ENCODE measurements around the gene CARD19. TPM values are rescaled to one million over a fixed set of nuclear protein-coding genes. Genes with fewer than 3 reads are reported as not detected.

Gene CARD19
- total RNA-seq, 4 donors from 2014 or later: 23.7 to 71.4 (median 40.9) TPM

DNA sequence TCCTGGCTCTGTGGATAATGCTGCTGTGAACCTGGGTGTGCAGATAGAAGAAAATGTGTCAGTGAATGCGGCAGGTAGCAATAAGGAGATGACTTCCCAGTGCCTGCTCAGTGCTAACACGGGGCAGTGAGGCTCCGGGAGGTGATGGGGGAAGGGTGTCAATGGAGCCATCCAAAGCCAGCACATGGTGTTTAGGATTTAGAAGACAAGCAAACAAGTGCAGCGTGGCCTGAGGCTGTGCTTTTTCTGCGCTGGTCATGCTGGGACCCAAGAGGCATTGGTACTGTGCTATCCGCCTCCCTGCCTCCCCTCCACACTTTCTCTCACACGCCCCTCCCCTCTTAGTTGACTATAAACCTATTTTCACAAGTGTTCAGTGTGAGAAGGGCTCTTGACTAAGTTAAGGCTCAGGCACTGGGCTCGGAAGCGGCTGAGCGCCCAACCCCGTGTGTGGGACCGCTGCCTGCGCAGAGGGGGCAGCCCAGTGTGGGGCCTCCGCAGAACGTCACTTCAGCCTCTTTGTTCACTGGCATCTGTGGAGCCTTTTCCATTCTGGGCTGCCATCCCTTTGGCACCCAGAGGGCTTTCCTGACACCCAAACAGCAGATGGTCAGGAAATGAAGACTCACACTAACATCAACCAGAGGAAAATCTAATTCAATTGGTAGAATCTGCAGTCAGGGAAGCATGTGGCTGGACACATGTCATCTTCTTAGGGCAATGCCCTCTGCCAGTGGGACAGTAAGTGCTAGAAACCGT is 59.9 kb downstream of the CARD19 start:
- intact Hi-C loops (cut with DNase I; ENCODE audit: low total_unique reads): no loop called here
- no peak overlapping the region for H3K27ac ChIP-seq
- no peaks in the 10 kb centered on the region for H3K9me3 ChIP-seq
- no peaks in the 10 kb centered on the region for H3K4me1 ChIP-seq
- no peak for DNase-seq
- TF ChIP-seq, protein P1, sequence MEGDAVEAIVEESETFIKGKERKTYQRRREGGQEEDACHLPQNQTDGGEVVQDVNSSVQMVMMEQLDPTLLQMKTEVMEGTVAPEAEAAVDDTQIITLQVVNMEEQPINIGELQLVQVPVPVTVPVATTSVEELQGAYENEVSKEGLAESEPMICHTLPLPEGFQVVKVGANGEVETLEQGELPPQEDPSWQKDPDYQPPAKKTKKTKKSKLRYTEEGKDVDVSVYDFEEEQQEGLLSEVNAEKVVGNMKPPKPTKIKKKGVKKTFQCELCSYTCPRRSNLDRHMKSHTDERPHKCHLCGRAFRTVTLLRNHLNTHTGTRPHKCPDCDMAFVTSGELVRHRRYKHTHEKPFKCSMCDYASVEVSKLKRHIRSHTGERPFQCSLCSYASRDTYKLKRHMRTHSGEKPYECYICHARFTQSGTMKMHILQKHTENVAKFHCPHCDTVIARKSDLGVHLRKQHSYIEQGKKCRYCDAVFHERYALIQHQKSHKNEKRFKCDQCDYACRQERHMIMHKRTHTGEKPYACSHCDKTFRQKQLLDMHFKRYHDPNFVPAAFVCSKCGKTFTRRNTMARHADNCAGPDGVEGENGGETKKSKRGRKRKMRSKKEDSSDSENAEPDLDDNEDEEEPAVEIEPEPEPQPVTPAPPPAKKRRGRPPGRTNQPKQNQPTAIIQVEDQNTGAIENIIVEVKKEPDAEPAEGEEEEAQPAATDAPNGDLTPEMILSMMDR (IDR thresholded peaks at IDR 0.05): no peak
- TF ChIP-seq POLR2A (IDR thresholded peaks at IDR 0.05): no peak
- no peaks in the 10 kb centered on the region for H3K36me3 ChIP-seq
- no peaks in the 10 kb centered on the region for H3K27me3 ChIP-seq
- H3K4me3 ChIP-seq: no peak overlapping the region

DNA sequence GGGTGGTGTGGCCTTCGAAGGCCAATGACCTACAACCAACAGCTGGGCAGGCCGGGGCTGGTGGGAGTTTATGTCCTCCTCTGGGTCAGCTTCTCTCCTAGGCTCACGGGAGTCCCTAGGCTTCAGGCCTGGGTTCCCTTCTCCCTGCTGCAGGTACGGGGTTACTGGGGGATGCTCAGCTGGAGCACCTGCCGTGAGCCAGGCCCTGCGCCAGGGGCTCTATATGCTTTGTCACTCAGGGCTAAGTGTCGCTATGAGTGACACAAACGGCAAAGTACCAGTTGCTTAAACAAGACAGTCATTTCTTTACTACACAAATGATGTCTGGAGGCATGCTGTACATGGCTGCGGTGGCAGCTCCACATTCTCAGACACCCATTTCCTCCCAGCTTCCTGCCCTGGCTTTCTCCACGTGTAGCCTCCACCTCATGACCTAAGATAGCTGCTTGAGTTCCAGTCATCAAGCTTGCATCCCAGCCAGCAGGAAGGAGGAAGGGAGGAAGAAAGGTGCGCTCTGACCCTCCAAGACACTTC is 60.5 kb downstream of the CARD19 start:
- Histone ChIP-seq H3K4me3 (no peak overlapping the region), H3K9me3 (no peaks in the 10 kb centered on the region), H3K27me3 (no peaks in the 10 kb centered on the region), H3K36me3 (no peaks in the 10 kb centered on the region), H3K27ac (no peak overlapping the region), H3K4me1 (no peaks in the 10 kb centered on the region)
- intact Hi-C loops (cut with DNase I; ENCODE audit: low total_unique reads): no loop called here
- DNase-seq: no peak
- TF ChIP-seq, protein P1 (IDR thresholded peaks at IDR 0.05): no peak
- TF ChIP-seq POLR2A (IDR thresholded peaks at IDR 0.05): no peak

DNA sequence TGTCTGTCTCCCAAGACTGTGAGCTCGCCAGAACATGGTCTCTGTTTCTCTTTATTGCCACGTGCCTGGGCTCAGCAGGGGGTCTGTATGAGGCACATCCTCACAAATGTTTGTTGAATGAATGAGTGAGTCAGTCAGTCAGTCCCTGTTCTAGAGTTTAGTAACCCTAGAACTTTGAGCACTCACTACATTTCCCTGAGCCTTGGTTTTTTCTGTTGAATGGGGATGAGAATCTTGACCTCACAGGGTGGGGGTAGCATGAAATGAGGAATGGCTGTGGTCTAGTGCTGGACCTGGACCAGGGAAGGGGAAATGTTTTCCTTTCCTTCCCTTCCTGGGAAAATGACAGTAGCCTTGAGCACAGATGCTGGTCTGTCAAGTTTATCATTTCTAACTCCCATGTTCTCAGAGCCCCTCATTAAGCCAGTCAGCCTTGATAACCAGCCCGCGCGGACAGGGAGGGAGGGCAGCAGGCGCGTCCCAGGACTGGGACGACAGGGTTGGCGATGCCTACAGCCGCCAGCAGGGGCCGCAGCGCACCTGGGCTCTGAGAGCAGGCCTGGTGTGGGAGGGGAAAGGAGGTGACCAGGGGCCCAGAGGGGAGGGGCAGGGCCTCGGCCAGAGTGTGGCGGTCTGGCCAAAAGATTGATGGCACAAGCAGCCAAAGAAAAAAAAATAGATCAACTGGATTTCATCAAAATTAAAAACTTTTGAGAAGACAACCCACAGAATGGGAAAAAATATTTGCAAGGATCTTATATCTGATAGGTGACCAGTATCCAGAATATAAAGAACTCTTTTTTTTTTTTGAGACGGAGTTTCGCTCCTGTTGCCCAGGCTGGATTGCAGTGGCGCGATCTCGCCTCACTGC is 63.8 kb downstream of the CARD19 start:
- Histone ChIP-seq H3K36me3 (no peaks in the 10 kb centered on the region), H3K27me3 (no peaks in the 10 kb centered on the region), H3K27ac (no peak overlapping the region), H3K4me3 (no peak overlapping the region), H3K9me3 (no peaks in the 10 kb centered on the region), H3K4me1 (no peaks in the 10 kb centered on the region)
- TF ChIP-seq POLR2A (IDR thresholded peaks at IDR 0.05): no peak
- TF ChIP-seq, protein P1 (IDR thresholded peaks at IDR 0.05): peak; percentile 94 to 99 (median 98)
- intact Hi-C loops (cut with DNase I; ENCODE audit: low total_unique reads): loop anchor here (10.0 kb wide), 1 partner anchor 135 kb away; no protein-coding TSS in a partner anchor
- peak; percentile 79 to 84 for DNase-seq

DNA sequence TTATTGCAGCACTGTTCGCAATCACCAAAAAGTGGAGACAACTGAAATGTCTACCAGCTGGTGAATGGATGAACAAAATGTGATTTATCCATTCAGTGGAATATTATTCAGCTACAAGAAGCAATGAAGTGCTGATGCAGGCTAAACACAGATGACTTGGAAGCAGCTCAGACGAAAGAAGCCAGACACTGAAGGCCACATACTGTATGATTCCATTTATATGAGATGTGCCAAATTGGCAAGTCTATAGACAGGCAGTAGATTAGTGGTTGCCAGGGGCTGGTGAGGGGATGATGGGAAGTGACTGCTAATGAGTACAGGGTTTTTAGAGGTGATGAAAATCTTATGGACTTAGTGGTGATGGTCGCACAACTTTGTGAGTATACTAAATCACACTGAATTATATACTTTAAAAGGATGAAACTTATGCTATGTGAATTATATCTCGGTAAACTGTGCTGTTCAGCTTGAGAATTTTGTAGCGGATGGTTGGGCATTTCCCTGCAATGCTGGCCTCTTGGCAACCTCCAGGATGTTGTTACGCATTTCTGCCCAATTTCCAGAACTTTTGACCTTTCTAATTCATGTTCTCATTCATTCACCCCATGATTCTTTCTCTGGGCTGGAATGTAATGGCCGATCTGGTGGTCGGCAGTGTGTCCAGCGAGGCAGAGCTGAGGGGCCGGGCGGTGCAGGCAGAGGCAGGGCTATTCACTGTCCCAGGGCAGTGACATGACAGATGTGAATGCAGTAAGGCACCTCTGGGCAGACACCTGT is 66.0 kb downstream of the CARD19 start:
- DNase-seq: no peak
- intact Hi-C loops (cut with DNase I; ENCODE audit: low total_unique reads): loop anchor here (10.0 kb wide), 1 partner anchor 133 kb away; no protein-coding TSS in a partner anchor

More for the DNA sequence above, 66.0 kb downstream of the CARD19 start:
- no peak overlapping the region for H3K4me3 ChIP-seq
- H3K4me1 ChIP-seq: no peaks in the 10 kb centered on the region
- no peaks in the 10 kb centered on the region for H3K36me3 ChIP-seq
- no peak overlapping the region for H3K27ac ChIP-seq
- TF ChIP-seq, protein P1 (IDR thresholded peaks at IDR 0.05): no peak
- no peak for TF ChIP-seq POLR2A (IDR thresholded peaks at IDR 0.05)
- H3K27me3 ChIP-seq: no peaks in the 10 kb centered on the region
- no peaks in the 10 kb centered on the region for H3K9me3 ChIP-seq

Other genes with a start within 250 kb of the CARD19 start
- 10 to 100 TPM; 12.6 to 41.8 (median 17.4) TPM for gene ZNF484, start 218.2 kb upstream of the CARD19 start, total RNA-seq
- 1 to 10 TPM in 3 of 4 donors, under 1 TPM in 1; 0.29 to 4.9 (median 2.9) TPM for gene FGD3, start 148.7 kb upstream of the CARD19 start, total RNA-seq
- 10 to 100 TPM in 3 of 4 donors, 1 to 10 TPM in 1; 9.3 to 52.7 (median 14.7) TPM for gene SUSD3, start 37.5 kb upstream of the CARD19 start, total RNA-seq
- 10 to 100 TPM; 20.6 to 87.4 (median 44.2) TPM for gene NINJ1, start 38.0 kb downstream of the CARD19 start, total RNA-seq
- 10 to 100 TPM in 3 of 4 donors, 1 to 10 TPM in 1; 6.2 to 31.9 (median 18.9) TPM for gene WNK2, start 87.9 kb downstream of the CARD19 start, total RNA-seq